GM18858 (cell line): ENCODE results near the gene OTUD5.
"Not testable (repeated sequence)": the region's sequence is repeated elsewhere in the genome, so short reads cannot be mapped to it uniquely, and the experiment has no call there.

ENCODE experiments used
- ATAC-seq: cut with Tn5 transposase; IDR thresholded peaks from one replicate; pipeline ENCODE4 v1.9.1; 2021; ENCODE audit not compliant: unreplicated experiment

Gene OTUD5, protein sequence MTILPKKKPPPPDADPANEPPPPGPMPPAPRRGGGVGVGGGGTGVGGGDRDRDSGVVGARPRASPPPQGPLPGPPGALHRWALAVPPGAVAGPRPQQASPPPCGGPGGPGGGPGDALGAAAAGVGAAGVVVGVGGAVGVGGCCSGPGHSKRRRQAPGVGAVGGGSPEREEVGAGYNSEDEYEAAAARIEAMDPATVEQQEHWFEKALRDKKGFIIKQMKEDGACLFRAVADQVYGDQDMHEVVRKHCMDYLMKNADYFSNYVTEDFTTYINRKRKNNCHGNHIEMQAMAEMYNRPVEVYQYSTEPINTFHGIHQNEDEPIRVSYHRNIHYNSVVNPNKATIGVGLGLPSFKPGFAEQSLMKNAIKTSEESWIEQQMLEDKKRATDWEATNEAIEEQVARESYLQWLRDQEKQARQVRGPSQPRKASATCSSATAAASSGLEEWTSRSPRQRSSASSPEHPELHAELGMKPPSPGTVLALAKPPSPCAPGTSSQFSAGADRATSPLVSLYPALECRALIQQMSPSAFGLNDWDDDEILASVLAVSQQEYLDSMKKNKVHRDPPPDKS

GRCh38 chrX:48957477-48957826 is at the start of gene OTUD5:
OTUD5 (minus strand) TSS chrX:48957607; CDS start chrX:48957570, 37 bp downstream.
- ATAC-seq = peak; percentile 23

GRCh38 chrX:49003696-49004095 is 46.3 kb upstream of the OTUD5 start:
- ATAC-seq = no peak

DNA sequence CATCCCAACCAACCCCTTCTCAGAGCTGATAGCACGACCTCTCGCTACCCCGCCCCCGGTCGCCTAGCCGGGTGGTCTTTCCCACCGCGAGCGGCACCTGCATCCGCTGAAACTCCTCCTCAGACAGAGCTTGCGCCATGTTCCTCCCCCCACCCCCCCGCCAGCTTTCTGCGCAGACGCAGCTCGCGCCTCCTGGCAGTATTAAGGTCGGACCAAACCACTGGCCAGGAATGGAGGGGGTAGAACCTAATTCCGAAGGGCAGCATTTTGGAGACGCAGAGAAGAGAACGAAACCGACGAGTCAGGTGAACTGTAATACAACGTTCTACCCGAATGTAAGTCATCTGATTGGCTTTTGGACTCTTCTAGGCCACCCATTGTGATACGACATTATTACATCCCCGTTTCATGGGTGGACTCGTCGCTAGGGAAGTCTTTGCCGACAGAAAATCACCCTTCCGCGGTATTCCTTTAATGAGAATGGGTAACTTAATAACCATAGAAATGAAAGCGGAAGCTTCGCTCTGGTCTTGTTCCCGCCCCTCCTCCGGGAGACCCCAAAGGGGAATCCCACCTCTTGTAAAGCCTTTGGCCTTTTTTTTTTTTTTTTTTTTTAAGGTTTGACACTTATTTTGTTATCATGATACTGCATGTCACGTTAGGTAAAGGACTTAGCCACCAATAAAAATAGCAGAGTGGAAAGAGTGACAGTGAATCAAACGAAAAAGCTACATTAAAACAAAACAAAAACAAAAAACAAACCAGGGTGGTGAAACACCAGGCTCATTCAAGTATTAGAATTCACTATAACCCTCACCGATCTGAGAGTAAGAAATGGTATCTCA is 44.9 kb upstream of the OTUD5 start, which contains the start of gene GRIPAP1:
Gene GRIPAP1, minus strand, starts transcription at position 174 of the 845 bp plus-strand sequence. Its CDS starts 35 bp downstream, at position 139.
- ATAC-seq = peak; percentile 80

- ATAC-seq = no peak
These were observed 44.2 kb upstream of the OTUD5 start for GRCh38 chrX:49001521-49002090.

- no peak for ATAC-seq
These were observed 43.2 kb upstream of the OTUD5 start for GRCh38 chrX:49000636-49001035.

GRCh38 chrX:48999030-48999429 is 41.6 kb upstream of the OTUD5 start:
- no peak for ATAC-seq

GRCh38 chrX:48998391-48998790 is 41.0 kb upstream of the OTUD5 start:
- no peak for ATAC-seq

- ATAC-seq = no peak
These were observed 40.5 kb upstream of the OTUD5 start for GRCh38 chrX:48997865-48998264.

DNA sequence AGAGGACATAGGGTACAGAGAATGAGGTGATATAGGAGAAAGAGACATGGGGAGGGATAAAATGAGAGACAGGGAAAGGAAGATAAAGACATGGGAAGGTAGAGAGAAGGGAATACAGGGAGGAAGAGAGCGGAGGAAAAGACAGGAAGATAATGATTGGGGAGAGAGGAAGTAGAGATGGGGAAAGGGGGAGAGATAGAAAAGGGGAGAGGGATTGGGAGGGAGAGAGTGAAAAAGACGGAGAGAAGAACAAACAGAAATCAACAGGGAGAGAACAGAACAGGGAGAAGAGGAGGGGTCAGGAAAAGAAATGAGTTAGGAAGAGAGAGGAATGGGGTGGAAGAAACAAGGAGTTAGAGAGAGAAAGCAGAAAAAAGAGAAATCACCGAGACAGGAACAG is 40.0 kb upstream of the OTUD5 start:
- no peak for ATAC-seq

DNA sequence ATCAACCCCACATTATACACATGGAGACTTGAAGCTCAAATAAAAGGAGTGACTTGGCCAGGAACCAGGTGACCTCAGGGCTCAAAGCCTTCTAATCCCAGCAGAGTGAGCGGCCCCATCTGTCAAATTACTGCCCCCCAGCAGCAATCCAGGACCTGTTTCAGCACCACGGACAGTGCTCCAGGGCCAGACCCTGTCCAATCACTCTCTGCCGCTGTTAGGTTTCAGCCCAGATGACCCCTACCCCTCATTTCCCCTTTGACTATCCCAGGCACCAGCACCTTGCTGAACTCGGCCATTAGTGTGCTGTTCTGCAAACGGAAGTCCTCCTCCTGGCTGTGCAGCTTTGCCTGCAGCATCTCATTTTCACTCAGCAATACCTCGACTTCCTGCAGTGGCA is 39.6 kb upstream of the OTUD5 start:
- ATAC-seq = no peak

DNA sequence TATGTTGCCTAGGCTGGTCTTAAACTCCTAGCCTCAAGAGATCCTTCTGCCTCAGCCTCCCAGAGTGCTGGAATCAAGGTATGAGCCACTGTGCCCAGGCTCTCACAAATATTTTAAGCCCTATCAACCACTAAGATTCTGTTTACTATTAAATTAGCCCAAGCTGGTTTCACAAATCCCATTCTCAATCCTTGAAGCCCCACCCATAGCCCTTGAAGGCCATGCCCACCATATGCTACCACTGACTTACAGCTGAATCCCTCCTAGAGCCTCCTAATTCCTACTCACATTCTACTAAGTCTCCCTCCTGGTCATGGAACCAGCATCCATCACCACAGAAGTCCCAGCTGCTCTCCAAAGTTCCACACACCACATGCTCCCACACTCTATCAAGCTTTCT is 34.9 kb upstream of the OTUD5 start:
- no peak for ATAC-seq

- no peak for ATAC-seq
These were observed 32.1 kb upstream of the OTUD5 start for GRCh38 chrX:48989483-48989882.

GRCh38 chrX:48983896-48984295 is 26.5 kb upstream of the OTUD5 start:
- ATAC-seq = no peak

- ATAC-seq = no peak
These were observed 25.7 kb upstream of the OTUD5 start for GRCh38 chrX:48983081-48983480.

DNA sequence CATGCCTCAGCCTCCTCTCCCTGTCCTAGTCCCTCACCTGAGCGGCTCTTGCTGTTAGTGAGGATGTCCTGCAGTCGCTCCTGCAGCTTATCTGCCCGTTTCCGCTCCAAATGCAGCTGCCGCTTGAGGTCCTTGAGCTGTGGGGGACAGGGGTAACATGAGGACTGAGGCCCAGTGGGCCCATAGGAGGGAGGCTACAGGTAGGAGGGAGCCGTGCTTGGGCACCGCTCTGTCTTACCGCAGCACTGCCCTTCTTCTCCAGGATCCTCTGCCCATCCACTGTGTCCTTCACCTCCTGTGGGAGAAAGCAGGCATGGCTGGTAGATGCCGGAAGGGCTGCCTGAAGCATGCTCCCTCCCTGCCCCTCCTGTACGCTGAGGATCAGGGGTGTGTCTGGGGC is 23.8 kb upstream of the OTUD5 start:
- ATAC-seq = no peak

DNA sequence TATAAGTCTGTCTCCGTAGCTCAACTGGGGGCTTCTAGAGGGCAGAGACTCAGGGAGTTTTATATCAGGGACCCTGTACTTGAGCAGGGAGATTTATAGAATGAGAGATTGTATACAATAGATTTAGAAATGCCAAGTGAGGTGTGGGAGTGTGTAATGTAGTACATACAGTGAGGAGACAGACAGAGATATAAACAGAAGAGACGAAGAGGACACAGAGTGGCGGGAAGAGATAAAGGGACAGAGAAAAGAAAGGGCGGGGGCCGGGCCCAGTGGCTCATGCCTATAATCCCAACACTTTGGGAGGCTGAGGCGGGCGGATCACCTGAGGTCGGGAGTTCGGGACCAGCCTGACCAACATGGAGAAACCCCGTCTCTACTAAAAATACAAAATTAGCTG is 22.9 kb upstream of the OTUD5 start:
- not testable (repeated sequence) for ATAC-seq

DNA sequence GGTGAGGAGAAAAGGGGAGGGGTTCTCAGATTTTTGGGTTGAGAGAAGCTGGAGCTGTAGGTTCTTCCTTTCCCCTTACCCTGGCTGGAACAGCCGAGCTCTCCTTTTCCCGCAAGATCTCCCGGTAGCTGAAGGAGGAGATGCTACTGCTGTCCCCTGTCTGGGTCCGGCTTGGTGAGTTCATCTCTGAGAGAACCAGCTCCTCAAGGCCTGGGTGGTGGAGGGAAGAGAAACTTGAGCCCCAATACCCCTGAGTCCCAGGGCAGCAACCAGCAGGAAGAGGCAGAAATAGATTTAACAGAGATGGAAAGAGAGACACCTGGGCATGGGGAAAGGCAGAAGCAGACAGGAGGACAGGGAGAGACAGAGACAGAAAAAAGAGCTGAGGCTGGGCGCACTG is 20.8 kb upstream of the OTUD5 start:
- no peak for ATAC-seq

- no peak for ATAC-seq
These were observed 18.7 kb upstream of the OTUD5 start for GRCh38 chrX:48976086-48976485.

- ATAC-seq = no peak
These were observed 18.1 kb upstream of the OTUD5 start for GRCh38 chrX:48975541-48975940.

DNA sequence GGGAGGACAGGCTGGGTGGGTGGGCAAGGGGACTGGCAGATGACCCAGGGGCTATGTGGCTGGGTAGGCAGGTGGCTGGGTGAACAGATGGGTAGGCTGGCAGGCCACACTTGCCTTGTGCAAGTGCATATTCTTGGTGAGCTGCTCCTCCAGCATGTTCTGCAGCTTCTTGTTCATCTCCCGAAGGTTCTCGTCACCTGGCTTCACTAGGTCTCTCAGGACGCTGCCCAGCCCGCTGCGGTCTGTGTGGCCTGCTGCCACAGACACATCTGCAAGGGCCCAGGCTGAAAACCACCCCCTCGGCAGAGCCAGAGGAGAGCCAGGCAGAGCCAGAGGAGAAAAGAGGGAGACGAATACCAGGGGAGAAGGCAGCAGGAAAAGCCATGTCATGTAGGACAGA is 17.6 kb upstream of the OTUD5 start:
- ATAC-seq = no peak

- no peak for ATAC-seq
These were observed 17.2 kb upstream of the OTUD5 start for GRCh38 chrX:48974574-48974973.
